Muscle of leg (tissue), 16 donors: ENCODE data around the gene HOXA9. TPM values are rescaled to one million over a fixed set of nuclear protein-coding genes. Genes with fewer than 3 reads are reported as not detected.

Source experiments
- DNase-seq: peaks from one replicate; pipeline ENCODE4 v3.0.0; 2013
- H3K27ac ChIP-seq: one replicate; pipeline ENCODE4 v1.5.1; 2013; ENCODE audit warnings: mild to moderate bottlenecking, low read length, control low read depth
- H3K27me3 ChIP-seq: one replicate; pipeline ENCODE4 v1.6.1; 2013; ENCODE audit warnings: low read length; ENCODE audit not compliant: control insufficient read depth, insufficient read depth
- H3K36me3 ChIP-seq: one replicate; pipeline ENCODE4 v1.6.1; 2013; ENCODE audit warnings: low read length; ENCODE audit not compliant: control insufficient read depth, insufficient read depth
- H3K4me1 ChIP-seq: one replicate; pipeline ENCODE4 v1.6.1; 2013; ENCODE audit warnings: low read length; ENCODE audit not compliant: control insufficient read depth, insufficient read depth
- H3K4me3 ChIP-seq: one replicate; pipeline ENCODE4 v1.5.1; 2013; ENCODE audit warnings: low read length, control low read depth
- H3K9me3 ChIP-seq: replicated peaks from 2 replicates; pipeline ENCODE4 v1.6.1; 2013; ENCODE audit warnings: low read depth, low read length; ENCODE audit not compliant: control insufficient read depth
- WGBS: methylation state at CpG from one replicate; pipeline ENCODE4 v1.1.5; 2013; ENCODE audit warnings: missing lambda C conversion rate; ENCODE audit not compliant: insufficient coverage; 5-methylcytosine and 5-hydroxymethylcytosine counted together
- long read RNA-seq, 11 donors: transcript quantifications; one replicate each; lab custom pipeline, GENCODE V29; 2026
- polyA plus RNA-seq, 8 donors: library from polyadenylated mRNA; unstranded; fragments of 120-200 nt; gene quantifications; one replicate each; pipeline versions ENCODE4 v1.2.1 to v1.2.3, GENCODE V29; 2013; ENCODE audit warnings: inconsistent platforms in 1 of 8, low replicate concordance in 1 of 8; ENCODE audit not compliant: insufficient read length in 8 of 8, insufficient read depth in 1 of 8
- total RNA-seq: library from RNA; stranded (reverse); fragments of 120-200 nt; gene quantifications from one replicate; pipeline ENCODE4 v1.2.4, GENCODE V29; 2013

The HOXA9 gene
- 16.6 TPM for total RNA-seq
- 10 to 100 TPM; 16.0 to 28.5 (median 22.7) TPM for polyA plus RNA-seq
- long read RNA-seq, donor 1, partial matches to known transcripts, result 0 of 2 reads
- long read RNA-seq, donor 1, other reads (novel, unspliced or antisense), result 0 of 2 reads
- long read RNA-seq, donor 2, result 0 reads
- long read RNA-seq, donor 3, partial matches to known transcripts, result 0 of 2 reads
- long read RNA-seq, donor 3, other reads (novel, unspliced or antisense), result 0 of 2 reads
- long read RNA-seq, donor 4, partial matches to known transcripts, result 0 of 4 reads
- long read RNA-seq, donor 4, other reads (novel, unspliced or antisense), result 0 of 4 reads
- long read RNA-seq, donor 5, transcript HOXA9-201 (2 exons, 2,060 nt), result major isoform, 7 of 14 reads
- long read RNA-seq, donor 5, transcript HOXA9-202 (3 exons, 797 nt), result minor isoform, 6 of 14 reads
- long read RNA-seq, donor 5, partial matches to known transcripts, result 0 of 14 reads
- long read RNA-seq, donor 5, other reads (novel, unspliced or antisense), result 0 of 14 reads
- long read RNA-seq, donor 6, transcript HOXA9-202 (3 exons, 797 nt), result major isoform, 10 of 14 reads
- long read RNA-seq, donor 6, partial matches to known transcripts, result 0 of 14 reads
- long read RNA-seq, donor 6, other reads (novel, unspliced or antisense), result 0 of 14 reads
- long read RNA-seq, donor 7, transcript HOXA9-202 (3 exons, 797 nt), result major isoform, 6 of 6 reads
- long read RNA-seq, donor 7, partial matches to known transcripts, result 0 of 6 reads
- long read RNA-seq, donor 7, other reads (novel, unspliced or antisense), result 0 of 6 reads
- long read RNA-seq, donor 8, transcript HOXA9-201 (2 exons, 2,060 nt), result minor isoform, 5 of 17 reads
- long read RNA-seq, donor 8, transcript HOXA9-202 (3 exons, 797 nt), result major isoform, 12 of 17 reads
- long read RNA-seq, donor 8, partial matches to known transcripts, result 0 of 17 reads
- long read RNA-seq, donor 8, other reads (novel, unspliced or antisense), result 0 of 17 reads
- long read RNA-seq, donor 9, partial matches to known transcripts, result 0 of 7 reads
- long read RNA-seq, donor 9, other reads (novel, unspliced or antisense), result 0 of 7 reads
- long read RNA-seq, donor 10, partial matches to known transcripts, result 0 of 6 reads
- long read RNA-seq, donor 10, other reads (novel, unspliced or antisense), result 0 of 6 reads
- long read RNA-seq, donor 11, partial matches to known transcripts, result 0 of 6 reads
- long read RNA-seq, donor 11, other reads (novel, unspliced or antisense), result 0 of 6 reads

DNA sequence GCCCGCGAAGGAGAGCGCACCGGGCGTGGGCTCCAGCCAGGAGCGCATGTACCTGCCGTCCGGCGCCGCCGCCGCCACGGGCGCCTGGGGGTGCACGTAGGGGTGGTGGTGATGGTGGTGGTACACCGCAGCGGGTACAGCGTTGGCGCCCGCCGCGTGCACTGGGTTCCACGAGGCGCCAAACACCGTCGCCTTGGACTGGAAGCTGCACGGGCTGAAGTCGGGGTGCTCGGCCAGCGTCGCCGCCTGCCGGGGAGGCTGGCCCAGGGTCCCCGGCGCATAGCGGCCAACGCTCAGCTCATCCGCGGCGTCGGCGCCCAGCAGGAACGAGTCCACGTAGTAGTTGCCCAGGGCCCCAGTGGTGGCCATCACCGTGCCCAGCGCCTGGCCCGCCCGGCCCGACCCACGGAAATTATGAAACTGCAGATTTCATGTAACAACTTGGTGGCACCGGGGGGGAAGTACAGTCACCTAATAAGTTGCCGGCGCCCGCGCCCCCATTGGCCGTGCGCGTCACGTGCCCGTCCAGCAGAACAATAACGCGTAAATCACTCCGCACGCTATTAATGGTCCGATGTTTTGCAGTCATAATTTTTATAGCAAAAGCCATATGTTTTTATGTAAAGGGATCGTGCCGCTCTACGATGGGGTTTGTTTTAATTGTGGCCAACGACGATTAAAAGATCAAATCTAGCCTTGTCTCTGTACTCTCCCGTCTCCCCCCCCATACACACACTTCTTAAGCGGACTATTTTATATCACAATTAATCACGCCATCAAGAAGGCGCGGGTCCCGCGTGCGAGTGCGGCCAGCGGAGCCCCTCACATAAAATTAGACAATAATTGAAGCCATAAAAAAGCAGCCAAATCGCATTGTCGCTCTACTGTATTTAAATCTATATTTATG lies at the start of gene HOXA9:
HOXA9 (minus strand) TSS at position 449 of the 907 bp plus-strand sequence; CDS start at position 369, 80 bp downstream.
- Histone ChIP-seq H3K27ac (peak within 1 kb of the TSS; percentile 98), H3K4me1 (peaks cover 60% of the 10 kb centered on the region), H3K9me3 (no peaks in the 10 kb centered on the region), H3K27me3 (peaks cover 60% of the 10 kb centered on the region), H3K4me3 (peak within 1 kb of the TSS; percentile 72), H3K36me3 (peaks cover 13% of the 10 kb centered on the region)
- WGBS, result 0% methylated on average over 55 of the region's 82 CpGs
- DNase-seq, result peak; percentile 98

DNA sequence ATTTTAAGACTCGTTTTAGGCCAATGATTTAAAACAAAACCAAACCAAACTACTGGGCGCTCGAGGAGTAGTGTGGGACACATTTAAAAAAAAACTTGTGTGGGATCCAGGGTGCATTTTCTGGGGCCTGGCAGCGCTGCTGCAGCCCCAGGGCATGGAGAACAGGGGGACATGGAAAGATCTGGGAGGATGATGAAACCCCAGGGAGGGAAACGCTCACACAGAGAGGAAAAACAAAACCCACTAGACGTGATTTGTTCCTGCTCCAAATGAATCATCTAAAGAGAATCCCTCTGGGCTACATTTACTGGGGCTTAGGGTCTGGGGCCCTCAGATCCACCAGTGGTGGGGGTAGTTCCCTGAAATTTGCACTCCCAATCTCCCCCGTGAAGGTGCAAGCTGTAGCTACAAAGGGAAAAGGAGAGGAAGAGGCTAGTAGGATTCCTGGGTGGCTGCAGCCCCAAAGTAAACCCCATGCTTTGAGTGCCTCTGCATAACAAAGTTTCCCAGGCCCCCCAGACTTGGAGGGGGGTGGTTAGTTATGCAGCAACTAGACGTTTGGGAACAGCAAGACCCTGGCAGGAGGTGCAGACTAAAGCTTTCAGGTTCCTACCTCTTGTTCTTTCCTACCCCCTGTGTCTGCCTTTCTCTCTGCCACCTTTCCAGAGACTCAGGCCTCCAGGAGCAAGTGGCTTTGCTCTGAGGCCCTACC lies 49.1 kb upstream of the HOXA9 start:
- peaks cover 2% of the 10 kb centered on the region for H3K9me3 ChIP-seq
- H3K27ac ChIP-seq, result no peak overlapping the region
- 50% methylated on average over 1 of the region's 8 CpGs for WGBS
- no peak overlapping the region for H3K4me3 ChIP-seq
- peaks cover 83% of the 10 kb centered on the region for H3K27me3 ChIP-seq
- H3K36me3 ChIP-seq, result no peaks in the 10 kb centered on the region
- peaks cover 12% of the 10 kb centered on the region for H3K4me1 ChIP-seq
- no peak for DNase-seq

DNA sequence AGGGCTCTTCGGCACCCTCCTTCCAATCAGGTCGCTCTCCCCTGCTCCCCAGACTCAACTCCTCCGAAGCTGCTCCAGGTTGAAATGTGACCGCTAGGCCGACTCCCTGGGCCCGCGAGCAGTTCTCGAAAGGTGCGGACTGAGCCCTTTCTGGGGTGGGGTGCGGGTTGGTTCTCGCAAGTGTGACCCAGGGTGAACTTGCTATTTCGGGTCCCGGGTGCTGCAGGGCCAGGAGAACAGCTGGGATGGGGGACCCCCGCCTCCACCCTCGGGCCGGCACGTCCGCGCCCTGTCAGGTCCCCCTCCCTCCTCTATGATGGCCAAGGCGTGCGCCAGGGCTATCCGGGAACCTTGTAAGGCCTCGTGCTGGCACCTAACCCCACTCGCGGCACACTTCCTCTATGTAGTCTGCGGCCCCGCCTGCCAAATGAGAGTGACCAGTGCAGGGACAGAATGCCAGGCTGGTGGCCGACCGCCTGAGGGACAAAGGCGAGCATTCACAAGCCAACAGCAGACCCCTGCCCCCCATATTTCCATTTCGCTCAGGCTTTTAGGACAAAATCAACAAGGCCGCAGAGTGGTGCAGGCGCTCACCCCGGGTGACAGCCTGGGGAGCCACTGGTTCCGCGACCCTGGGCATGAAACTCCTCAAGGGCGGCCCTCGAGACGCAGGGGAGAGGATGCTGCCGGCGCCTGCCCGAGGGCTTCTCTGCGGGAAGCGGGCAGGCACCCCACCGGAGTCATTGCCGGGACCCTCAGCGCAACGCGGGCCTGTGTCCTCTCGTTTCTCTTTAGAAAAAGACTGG lies 48.3 kb upstream of the HOXA9 start:
- Histone ChIP-seq H3K36me3 (no peaks in the 10 kb centered on the region), H3K27me3 (peaks cover 84% of the 10 kb centered on the region), H3K4me3 (no peak overlapping the region), H3K9me3 (peaks cover 2% of the 10 kb centered on the region), H3K27ac (no peak overlapping the region), H3K4me1 (peaks cover 12% of the 10 kb centered on the region)
- WGBS, result 56% methylated on average over 36 of the region's 50 CpGs
- DNase-seq, result no peak

DNA sequence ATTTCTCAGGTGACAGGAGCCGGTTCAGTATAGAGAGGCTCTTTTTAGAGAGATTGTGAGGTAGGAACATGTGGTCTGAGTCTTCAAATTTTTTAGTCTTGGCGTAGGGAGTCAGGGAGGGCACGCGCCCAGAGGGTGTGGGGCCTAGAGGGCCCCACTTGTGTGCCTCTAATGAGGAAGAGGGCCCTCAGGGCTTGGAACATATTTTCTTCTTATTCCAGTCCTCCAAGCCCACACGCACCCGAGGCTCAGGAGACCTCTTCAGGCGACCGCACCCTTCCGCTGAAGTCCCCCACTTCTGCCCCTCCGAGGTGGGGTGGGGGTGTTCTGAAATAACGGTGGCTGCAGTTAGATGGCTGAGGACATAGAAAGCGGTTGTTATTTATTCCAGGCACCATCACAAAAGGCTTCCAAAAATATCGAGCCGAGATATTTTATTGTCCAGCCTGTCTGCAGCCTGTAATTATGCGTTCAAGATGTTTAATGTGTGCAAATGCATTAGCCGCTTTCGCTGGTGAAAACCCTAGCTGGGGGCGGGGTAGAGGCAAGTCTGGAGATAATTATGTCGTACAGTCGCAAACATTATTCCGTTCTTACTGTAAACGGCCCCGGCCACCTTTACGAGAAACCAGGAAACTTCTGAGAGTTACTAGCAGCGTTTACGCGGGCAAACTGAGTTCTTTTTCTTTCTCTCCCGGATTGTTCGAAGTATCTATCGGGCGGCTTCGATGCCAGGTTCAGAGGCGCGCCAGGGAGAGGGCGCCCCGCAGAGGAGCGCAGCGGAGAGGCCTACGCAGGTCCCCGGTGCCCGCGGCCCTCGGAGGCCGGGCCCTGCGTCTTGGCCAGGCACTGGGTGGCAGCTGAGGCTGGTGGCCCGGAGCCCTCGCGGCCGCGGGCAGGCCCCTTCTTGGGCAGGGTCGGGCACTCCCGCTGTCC lies 47.4 kb upstream of the HOXA9 start:
- 14% methylated on average over 37 of the region's 52 CpGs for WGBS
- peaks cover 2% of the 10 kb centered on the region for H3K9me3 ChIP-seq
- peak; percentile 32 for DNase-seq
- H3K4me3 ChIP-seq, result no peak overlapping the region
- H3K4me1 ChIP-seq, result peaks cover 12% of the 10 kb centered on the region
- H3K27ac ChIP-seq, result no peak overlapping the region
- H3K27me3 ChIP-seq, result peaks cover 93% of the 10 kb centered on the region
- no peaks in the 10 kb centered on the region for H3K36me3 ChIP-seq

DNA sequence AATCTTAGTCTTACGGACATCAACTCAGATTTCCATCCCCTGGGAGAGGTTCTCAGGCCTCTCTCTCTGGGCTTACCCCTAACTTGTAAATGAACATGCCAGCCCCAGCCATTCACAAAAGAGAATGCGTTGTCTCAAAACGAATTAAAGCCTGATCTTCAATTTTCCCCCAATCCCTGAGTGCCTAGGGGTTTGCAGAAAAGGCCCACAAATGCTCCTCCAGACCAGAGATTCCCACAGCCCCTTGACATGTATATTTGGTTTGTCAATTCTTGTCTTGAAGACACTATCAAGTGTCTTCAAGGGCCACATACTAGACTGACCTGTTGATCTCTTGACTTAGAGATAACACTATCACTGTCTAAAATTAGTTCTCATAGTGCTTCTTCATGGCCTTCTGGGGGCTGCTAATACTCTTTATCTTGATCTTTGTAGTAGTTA lies 46.4 kb upstream of the HOXA9 start:
- H3K27me3 ChIP-seq, result peaks cover 88% of the 10 kb centered on the region
- DNase-seq, result no peak
- WGBS, result 33% methylated on average over 1 of the region's 3 CpGs

DNA sequence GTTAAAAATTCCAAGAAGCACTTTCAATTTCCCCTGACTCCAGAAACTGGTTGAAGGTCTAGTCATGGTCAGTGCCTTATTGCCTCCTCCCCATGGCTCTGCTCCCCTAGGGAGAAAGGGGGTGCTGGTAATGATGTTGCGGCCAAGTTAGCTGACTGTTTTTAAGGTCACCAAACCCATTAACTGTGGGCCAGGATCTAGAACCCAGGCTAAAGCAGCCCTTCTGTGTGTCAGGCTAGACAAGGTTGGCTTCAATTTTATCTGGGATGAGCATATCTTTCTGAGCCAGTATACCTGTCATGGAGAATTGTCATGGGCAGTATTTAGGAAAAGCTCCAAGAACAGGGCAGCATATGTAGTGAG lies 45.7 kb upstream of the HOXA9 start:
- H3K36me3 ChIP-seq, result no peaks in the 10 kb centered on the region
- H3K9me3 ChIP-seq, result peaks cover 2% of the 10 kb centered on the region
- no peak for DNase-seq
- H3K27me3 ChIP-seq, result peaks cover 86% of the 10 kb centered on the region
- H3K27ac ChIP-seq, result no peak overlapping the region
- H3K4me1 ChIP-seq, result peaks cover 12% of the 10 kb centered on the region
- H3K4me3 ChIP-seq, result no peak overlapping the region
- no CpG with 5 or more reads among the region's 1 CpG for WGBS

More for the DNA sequence above, 46.4 kb upstream of the HOXA9 start:
- H3K4me1 ChIP-seq, result peaks cover 12% of the 10 kb centered on the region
- peaks cover 2% of the 10 kb centered on the region for H3K9me3 ChIP-seq
- H3K27ac ChIP-seq, result no peak overlapping the region
- no peak overlapping the region for H3K4me3 ChIP-seq
- H3K36me3 ChIP-seq, result no peaks in the 10 kb centered on the region

DNA sequence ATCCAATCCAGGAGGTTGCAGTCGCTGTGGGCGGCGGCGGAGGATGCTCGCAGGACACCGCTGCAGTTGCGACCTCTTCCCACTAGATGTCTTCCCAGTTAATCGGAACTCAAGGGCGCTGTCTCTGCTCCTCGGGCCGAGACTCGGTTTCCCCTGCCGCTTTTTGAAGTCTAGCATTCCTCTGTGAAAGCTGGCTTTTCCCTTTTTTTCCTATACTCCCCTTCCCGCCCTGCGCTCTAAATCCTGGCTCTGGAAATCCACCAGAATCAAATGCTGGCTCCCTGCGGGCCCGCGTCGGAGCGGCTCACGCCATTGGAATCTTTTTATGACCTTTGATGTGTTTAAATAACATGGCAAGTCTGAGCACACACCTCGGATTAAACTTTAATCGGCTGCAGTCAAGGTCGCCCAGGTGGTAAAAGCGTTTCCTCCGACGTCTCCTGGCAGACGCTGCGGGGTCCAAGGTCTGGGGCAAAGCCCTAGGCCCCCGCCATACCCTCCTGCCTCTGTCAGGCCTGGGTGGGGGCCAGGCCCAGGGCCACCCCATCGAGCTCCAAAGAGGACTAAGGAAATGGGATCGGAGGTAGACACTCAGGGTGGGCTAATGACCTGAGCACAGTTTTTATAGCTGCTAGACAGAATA lies 45.2 kb upstream of the HOXA9 start:
- peak; percentile 61 for DNase-seq
- H3K36me3 ChIP-seq, result no peaks in the 10 kb centered on the region
- peaks cover 12% of the 10 kb centered on the region for H3K4me1 ChIP-seq
- peaks cover 88% of the 10 kb centered on the region for H3K27me3 ChIP-seq
- WGBS, result 12% methylated on average over 25 of the region's 32 CpGs
- peaks cover 2% of the 10 kb centered on the region for H3K9me3 ChIP-seq
- H3K27ac ChIP-seq, result no peak overlapping the region
- no peak overlapping the region for H3K4me3 ChIP-seq
